B cell (primary cell): Measurements from ENCODE around the gene PCDHGA2.

Source experiments
- EZH2 ChIP-seq: IDR thresholded peaks from 2 replicates; pipeline ENCODE4 v1.6.1; 2012; ENCODE audit warnings: borderline replicate concordance, low read depth, mild to moderate bottlenecking, moderate library complexity, low read length; ENCODE audit not compliant: insufficient read depth, poor library complexity, severe bottlenecking
- TF ChIP-seq, protein P1 (sequence below): fragments of 200-600 bp; IDR thresholded peaks from one replicate; pipeline ENCODE4 v1.8.0; 2022; ENCODE audit warnings: antibody characterized with exemption, mild to moderate bottlenecking

GRCh38 chr5:141319202-141319601 is 19.4 kb upstream of the PCDHGA2 start:
- TF ChIP-seq, protein P1, sequence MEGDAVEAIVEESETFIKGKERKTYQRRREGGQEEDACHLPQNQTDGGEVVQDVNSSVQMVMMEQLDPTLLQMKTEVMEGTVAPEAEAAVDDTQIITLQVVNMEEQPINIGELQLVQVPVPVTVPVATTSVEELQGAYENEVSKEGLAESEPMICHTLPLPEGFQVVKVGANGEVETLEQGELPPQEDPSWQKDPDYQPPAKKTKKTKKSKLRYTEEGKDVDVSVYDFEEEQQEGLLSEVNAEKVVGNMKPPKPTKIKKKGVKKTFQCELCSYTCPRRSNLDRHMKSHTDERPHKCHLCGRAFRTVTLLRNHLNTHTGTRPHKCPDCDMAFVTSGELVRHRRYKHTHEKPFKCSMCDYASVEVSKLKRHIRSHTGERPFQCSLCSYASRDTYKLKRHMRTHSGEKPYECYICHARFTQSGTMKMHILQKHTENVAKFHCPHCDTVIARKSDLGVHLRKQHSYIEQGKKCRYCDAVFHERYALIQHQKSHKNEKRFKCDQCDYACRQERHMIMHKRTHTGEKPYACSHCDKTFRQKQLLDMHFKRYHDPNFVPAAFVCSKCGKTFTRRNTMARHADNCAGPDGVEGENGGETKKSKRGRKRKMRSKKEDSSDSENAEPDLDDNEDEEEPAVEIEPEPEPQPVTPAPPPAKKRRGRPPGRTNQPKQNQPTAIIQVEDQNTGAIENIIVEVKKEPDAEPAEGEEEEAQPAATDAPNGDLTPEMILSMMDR = no peak
- no peak for TF ChIP-seq EZH2
